ENCODE measurements around the gene CRY1.

- TF ChIP-seq POLR2A (IDR thresholded peaks at IDR 0.05) (no peak), CTCF (IDR thresholded peaks at IDR 0.05) (no peak)
These were observed 2.6 kb downstream of the CRY1 start for GRCh38 chr12:107090711-107091110.
